GM10248 (cell line): ENCODE measurements around the gene GATA2.

ENCODE experiments used
- CTCF ChIA-PET: fragments of 300-600 bp; sonication (Branson Sonifier 250); formaldehyde crosslinking; extraction: SDS; loops from one replicate; lab custom pipeline; 2021; ENCODE audit warnings: antibody characterized with exemption; lab: Yijun Ruan, JAX
- POLR2A ChIA-PET: fragments of 350-650 bp; sonication (Branson Sonifier 250); formaldehyde crosslinking; extraction: SDS; loops from one replicate; lab custom pipeline; 2020; ENCODE audit warnings: antibody characterized with exemption; lab: Yijun Ruan, JAX
- DNase-seq: peaks from one replicate; pipeline ENCODE4 v3.0.0; 2012; ENCODE audit errors: extremely low spot score
- TF ChIP-seq, protein P1 (sequence below): IDR thresholded peaks from 2 replicates; pipeline ENCODE4 v1.5.1; 2012; ENCODE audit warnings: mild to moderate bottlenecking, low read depth; ENCODE audit errors: extremely low read depth, missing control alignments, control extremely low read depth

Gene GATA2

DNA sequence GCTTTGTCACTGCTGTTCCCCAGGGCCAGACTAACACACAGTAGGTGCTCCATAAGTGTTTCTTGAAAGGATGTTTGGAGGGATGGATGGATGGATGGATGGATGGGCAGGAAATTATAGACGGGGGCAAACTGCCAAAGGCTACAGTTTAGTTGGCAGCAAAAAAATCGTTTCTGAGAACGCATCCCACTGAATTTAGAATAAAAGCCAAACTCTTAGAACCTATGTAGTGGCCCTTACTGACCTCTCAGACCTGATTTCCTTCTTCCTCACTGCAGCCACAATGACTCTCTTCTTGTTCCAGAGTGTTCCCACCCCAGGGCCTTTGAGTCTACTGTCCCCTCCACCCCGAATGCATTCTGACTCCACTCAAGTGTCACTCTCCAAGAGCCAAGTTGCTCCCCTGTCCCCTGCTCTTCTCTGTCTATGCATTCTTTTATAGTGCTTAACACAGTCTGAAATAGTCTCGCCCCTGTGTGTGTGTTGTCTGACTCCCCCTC is 5.2 kb upstream of the GATA2 start:
- no peak for DNase-seq
- ChIA-PET CTCF (interaction anchor here (1.0 to 3.2 kb wide), 10 partner anchors 12 to 400 kb away, joined by 3 to 21 read pairs (median 4); no protein-coding TSS in a partner anchor), POLR2A (no interaction called here)
- TF ChIP-seq, protein P1, sequence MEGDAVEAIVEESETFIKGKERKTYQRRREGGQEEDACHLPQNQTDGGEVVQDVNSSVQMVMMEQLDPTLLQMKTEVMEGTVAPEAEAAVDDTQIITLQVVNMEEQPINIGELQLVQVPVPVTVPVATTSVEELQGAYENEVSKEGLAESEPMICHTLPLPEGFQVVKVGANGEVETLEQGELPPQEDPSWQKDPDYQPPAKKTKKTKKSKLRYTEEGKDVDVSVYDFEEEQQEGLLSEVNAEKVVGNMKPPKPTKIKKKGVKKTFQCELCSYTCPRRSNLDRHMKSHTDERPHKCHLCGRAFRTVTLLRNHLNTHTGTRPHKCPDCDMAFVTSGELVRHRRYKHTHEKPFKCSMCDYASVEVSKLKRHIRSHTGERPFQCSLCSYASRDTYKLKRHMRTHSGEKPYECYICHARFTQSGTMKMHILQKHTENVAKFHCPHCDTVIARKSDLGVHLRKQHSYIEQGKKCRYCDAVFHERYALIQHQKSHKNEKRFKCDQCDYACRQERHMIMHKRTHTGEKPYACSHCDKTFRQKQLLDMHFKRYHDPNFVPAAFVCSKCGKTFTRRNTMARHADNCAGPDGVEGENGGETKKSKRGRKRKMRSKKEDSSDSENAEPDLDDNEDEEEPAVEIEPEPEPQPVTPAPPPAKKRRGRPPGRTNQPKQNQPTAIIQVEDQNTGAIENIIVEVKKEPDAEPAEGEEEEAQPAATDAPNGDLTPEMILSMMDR: no peak

- TF ChIP-seq, protein P1: peak; percentile 78
- POLR2A ChIA-PET: no interaction called here
- CTCF ChIA-PET: interaction anchor here (1.0 to 3.2 kb wide), 9 partner anchors 9 to 396 kb away, joined by 3 to 21 read pairs (median 4); no protein-coding TSS in a partner anchor
- peak; percentile 76 for DNase-seq
These were observed 4.5 kb upstream of the GATA2 start for GRCh38 chr3:128497305-128498126.

GRCh38 chr3:128496602-128497304 is 3.8 kb upstream of the GATA2 start:
- TF ChIP-seq, protein P1: no peak
- DNase-seq: no peak
- ChIA-PET POLR2A (no interaction called here), CTCF (interaction anchor here (1.0 to 3.2 kb wide), 6 partner anchors 10 to 83 kb away, joined by 3 to 21 read pairs (median 5); no protein-coding TSS in a partner anchor)

DNA sequence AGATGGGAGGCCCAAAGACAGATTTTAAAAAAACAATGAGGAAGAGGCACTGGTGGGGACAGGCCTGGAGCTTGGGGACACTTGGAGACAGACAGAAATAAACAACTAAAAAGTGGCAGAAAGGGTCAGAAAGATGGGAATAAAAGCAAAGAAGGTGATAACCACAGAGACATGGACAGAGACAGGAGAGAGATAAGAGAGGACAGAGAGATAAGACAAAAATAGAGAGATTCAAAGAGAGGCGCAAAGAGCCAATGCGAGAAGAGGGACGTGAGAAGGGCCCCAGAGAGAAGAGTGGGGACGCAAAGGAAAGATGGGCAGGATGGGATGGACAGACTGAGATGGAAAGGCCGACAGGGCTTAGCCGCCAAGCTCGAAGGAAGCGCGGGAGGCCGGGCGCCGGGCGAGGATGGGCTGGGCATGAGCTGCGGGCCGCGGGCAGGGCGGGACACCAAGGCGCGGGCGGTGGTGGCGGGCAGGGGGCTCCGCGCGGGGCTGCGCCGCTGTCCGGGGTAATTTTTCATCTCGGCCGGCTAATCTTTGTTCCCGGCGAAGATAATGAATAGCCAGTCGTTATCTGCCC is 3.1 kb upstream of the GATA2 start:
- POLR2A ChIA-PET: no interaction called here
- CTCF ChIA-PET: interaction anchor here (1.3 to 1.8 kb wide), 3 partner anchors 10 to 20 kb away, joined by 4 to 5 read pairs (median 5); no protein-coding TSS in a partner anchor
- TF ChIP-seq, protein P1: no peak
- DNase-seq: no peak

DNA sequence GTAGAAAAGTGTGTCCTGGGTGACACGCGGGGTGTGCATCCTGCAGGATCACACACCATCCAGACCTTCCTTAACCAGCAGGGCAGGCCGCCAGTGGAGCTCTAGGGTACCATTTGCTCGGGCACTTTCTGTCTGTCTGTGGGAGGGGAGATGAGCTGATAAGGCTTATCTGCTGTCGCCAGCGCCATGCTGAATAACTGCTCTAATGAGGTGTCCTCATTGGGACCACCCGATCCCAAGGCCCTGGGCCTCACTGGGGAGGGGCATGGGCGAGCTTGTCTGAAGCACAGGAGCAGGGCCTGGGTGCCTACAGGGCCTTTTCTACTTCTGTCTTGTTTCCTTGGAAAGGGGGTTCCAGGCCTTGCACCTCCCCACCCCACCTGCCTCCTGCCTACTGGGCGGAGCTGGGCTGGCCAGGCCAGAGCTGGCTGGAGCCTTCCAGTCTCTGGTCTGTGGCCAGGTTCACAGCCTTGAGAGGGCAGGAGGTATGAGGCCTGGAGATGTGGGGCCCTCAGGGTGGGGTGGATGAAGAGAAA is 2.5 kb upstream of the GATA2 start:
- TF ChIP-seq, protein P1: no peak
- ChIA-PET POLR2A (no interaction called here), CTCF (interaction anchor here (1.0 kb wide), 1 partner anchor 21 kb away, joined by 3 read pairs; no protein-coding TSS in a partner anchor)
- no peak for DNase-seq

DNA sequence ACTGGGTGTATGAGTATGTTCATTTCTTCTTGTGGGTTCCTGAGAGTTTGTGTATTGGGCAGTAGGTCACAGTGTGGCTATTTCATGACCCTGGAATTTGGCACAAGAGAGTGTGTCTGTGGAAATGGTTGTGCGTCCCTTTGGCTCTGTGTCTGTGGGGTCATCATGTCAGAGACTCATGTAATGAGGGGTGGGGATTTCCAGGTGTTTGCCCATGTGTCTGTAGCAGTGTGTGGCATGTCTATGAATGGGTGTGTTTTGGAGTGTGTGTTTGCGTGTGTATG is 1.3 kb upstream of the GATA2 start:
- no peak for DNase-seq
- ChIA-PET CTCF (no interaction called here), POLR2A (no interaction called here)
- TF ChIP-seq, protein P1: no peak
